Smooth muscle cell (in vitro differentiated cells): ENCODE measurements around the gene ERCC3. TPM values are rescaled to one million over a fixed set of nuclear protein-coding genes. Genes with fewer than 3 reads are reported as not detected.

Experiments
- DNase-seq: peaks from one replicate; lab custom pipeline; 2025; ENCODE audit not compliant: unreplicated experiment; lab: John Stamatoyannopoulos, UW
- H2AFZ ChIP-seq: fragments of 200-600 bp; sonication (generic); 2 replicates; pipeline ENCODE4 v1.6.0; 2016; ENCODE audit warnings: antibody characterized with exemption, low read depth, mild to moderate bottlenecking
- H3F3A ChIP-seq: fragments of 200-600 bp; sonication (generic); 2 replicates; pipeline ENCODE4 v1.6.0; 2017; ENCODE audit warnings: antibody characterized with exemption, low read depth
- H3K27ac ChIP-seq: fragments of 200-600 bp; sonication (generic); 2 replicates; pipeline ENCODE4 v1.5.1; 2016; ENCODE audit warnings: low read depth, mild to moderate bottlenecking
- H3K27me3 ChIP-seq: fragments of 200-600 bp; sonication (generic); 2 replicates; pipeline ENCODE4 v1.6.1; 2016; ENCODE audit warnings: low read depth, mild to moderate bottlenecking
- H3K36me3 ChIP-seq: fragments of 200-600 bp; sonication (generic); 2 replicates; pipeline ENCODE4 v1.5.1; 2016; ENCODE audit warnings: low read depth
- H3K4me1 ChIP-seq: fragments of 200-600 bp; sonication (generic); 2 replicates; pipeline ENCODE4 v1.5.1; 2016; ENCODE audit warnings: low read depth
- H3K4me2 ChIP-seq: fragments of 200-600 bp; sonication (generic); 2 replicates; pipeline ENCODE4 v1.6.0; 2016; ENCODE audit warnings: mild to moderate bottlenecking
- H3K4me3 ChIP-seq: fragments of 200-600 bp; sonication (generic); 2 replicates; pipeline ENCODE4 v1.5.1; 2016; ENCODE audit warnings: mild to moderate bottlenecking
- H3K79me2 ChIP-seq: fragments of 200-600 bp; sonication (generic); 2 replicates; pipeline ENCODE4 v1.6.0; 2016; ENCODE audit warnings: low read depth, mild to moderate bottlenecking
- H3K9ac ChIP-seq: fragments of 200-600 bp; sonication (generic); 2 replicates; pipeline ENCODE4 v1.6.0; 2016; ENCODE audit warnings: low read depth
- H3K9me3 ChIP-seq: fragments of 200-600 bp; sonication (generic); replicated peaks from 2 replicates; pipeline ENCODE4 v1.5.1; 2016; ENCODE audit warnings: low read depth
- H4K20me1 ChIP-seq: fragments of 200-600 bp; sonication (generic); 2 replicates; pipeline ENCODE4 v1.6.0; 2016; ENCODE audit warnings: low read depth
- WGBS: methylation state at CpG from one replicate; pipeline ENCODE4 v1.1.7; 2016; ENCODE audit warnings: low lambda C conversion rate; 5-methylcytosine and 5-hydroxymethylcytosine counted together
- polyA plus RNA-seq: library from polyadenylated mRNA; unstranded; fragments of >200 nt; fragmentation: Nextera tagmentation; extraction: Ambion mirVana; gene quantifications from 2 replicates; pipeline ENCODE4 v1.2.1, GENCODE V29; 2016
- total RNA-seq: library from RNA; depleted of rRNA; stranded (reverse); fragments of >200 nt; gene quantifications from 2 replicates; pipeline ENCODE4 v1.2.3, GENCODE V29; 2014
- TF ChIP-seq, protein P1 (sequence below): fragments of 200-600 bp; sonication (generic); IDR thresholded peaks from 2 replicates; pipeline ENCODE4 v1.5.1; 2017; ENCODE audit warnings: borderline replicate concordance, mild to moderate bottlenecking, antibody characterized with exemption; ENCODE audit not compliant: insufficient read depth, poor library complexity, severe bottlenecking

Gene ERCC3
- total and polyA plus RNA-seq, 2 experiments from 2014 or later, result 30.9 to 44.3 TPM

- H3K36me3 ChIP-seq, result peaks cover 15% of the 10 kb centered on the region
- no peaks in the 10 kb centered on the region for H3K79me2 ChIP-seq
- TF ChIP-seq, protein P1, sequence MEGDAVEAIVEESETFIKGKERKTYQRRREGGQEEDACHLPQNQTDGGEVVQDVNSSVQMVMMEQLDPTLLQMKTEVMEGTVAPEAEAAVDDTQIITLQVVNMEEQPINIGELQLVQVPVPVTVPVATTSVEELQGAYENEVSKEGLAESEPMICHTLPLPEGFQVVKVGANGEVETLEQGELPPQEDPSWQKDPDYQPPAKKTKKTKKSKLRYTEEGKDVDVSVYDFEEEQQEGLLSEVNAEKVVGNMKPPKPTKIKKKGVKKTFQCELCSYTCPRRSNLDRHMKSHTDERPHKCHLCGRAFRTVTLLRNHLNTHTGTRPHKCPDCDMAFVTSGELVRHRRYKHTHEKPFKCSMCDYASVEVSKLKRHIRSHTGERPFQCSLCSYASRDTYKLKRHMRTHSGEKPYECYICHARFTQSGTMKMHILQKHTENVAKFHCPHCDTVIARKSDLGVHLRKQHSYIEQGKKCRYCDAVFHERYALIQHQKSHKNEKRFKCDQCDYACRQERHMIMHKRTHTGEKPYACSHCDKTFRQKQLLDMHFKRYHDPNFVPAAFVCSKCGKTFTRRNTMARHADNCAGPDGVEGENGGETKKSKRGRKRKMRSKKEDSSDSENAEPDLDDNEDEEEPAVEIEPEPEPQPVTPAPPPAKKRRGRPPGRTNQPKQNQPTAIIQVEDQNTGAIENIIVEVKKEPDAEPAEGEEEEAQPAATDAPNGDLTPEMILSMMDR, result no peak
- H3K27me3 ChIP-seq, result no peaks in the 10 kb centered on the region
- no peaks in the 10 kb centered on the region for H3K4me1 ChIP-seq
- no peak overlapping the region for H3K9ac ChIP-seq
- 100% methylated on average over 2 of the region's 2 CpGs for WGBS
- H3K4me3 ChIP-seq, result no peak overlapping the region
- H3K27ac ChIP-seq, result no peak overlapping the region
- no peak overlapping the region for H2AFZ ChIP-seq
- H4K20me1 ChIP-seq, result peaks cover 14% of the 10 kb centered on the region
- DNase-seq, result no peak
- H3K9me3 ChIP-seq, result no peaks in the 10 kb centered on the region
- no peak overlapping the region for H3K4me2 ChIP-seq
- H3F3A ChIP-seq, result no peaks in the 10 kb centered on the region
Measured at GRCh38 chr2:127277028-127277427, 16.9 kb downstream of the ERCC3 start.

GRCh38 chr2:127275789-127276188, 18.2 kb downstream of the ERCC3 start:
- WGBS, result 92% methylated on average over 9 of the region's 9 CpGs
- H3K27me3 ChIP-seq, result no peaks in the 10 kb centered on the region
- peaks cover 2% of the 10 kb centered on the region for H4K20me1 ChIP-seq
- no peaks in the 10 kb centered on the region for H3K79me2 ChIP-seq
- DNase-seq, result no peak
- TF ChIP-seq, protein P1, result no peak
- H3K4me2 ChIP-seq, result no peak overlapping the region
- H3K9me3 ChIP-seq, result no peaks in the 10 kb centered on the region
- H3K4me1 ChIP-seq, result no peaks in the 10 kb centered on the region
- H2AFZ ChIP-seq, result no peak overlapping the region
- no peaks in the 10 kb centered on the region for H3F3A ChIP-seq
- H3K36me3 ChIP-seq, result peaks cover 20% of the 10 kb centered on the region
- H3K4me3 ChIP-seq, result no peak overlapping the region
- no peak overlapping the region for H3K27ac ChIP-seq
- H3K9ac ChIP-seq, result no peak overlapping the region

DNA sequence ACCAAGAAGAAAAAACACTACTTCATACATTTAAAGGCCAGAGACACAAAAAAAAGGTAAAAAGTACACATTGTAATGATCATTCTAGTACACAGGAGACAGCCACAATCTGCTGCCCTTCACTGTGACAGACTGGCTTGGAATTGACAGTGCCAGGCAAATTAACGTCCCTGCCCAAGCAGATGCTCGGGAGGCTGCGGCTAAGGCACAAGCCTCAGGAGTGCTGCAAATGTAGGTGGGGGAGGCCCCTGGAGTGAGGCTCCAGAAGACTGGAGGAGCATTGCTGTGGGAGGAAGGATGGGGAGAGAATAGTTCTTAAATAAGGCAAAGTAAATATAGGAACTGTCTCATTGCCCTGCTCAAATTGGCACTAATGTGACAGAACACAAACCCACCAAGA, 18.6 kb downstream of the ERCC3 start:
- H3F3A ChIP-seq, result no peaks in the 10 kb centered on the region
- no peaks in the 10 kb centered on the region for H3K4me1 ChIP-seq
- DNase-seq, result no peak
- H3K4me2 ChIP-seq, result no peak overlapping the region
- H3K27me3 ChIP-seq, result no peaks in the 10 kb centered on the region
- TF ChIP-seq, protein P1, result no peak
- no peaks in the 10 kb centered on the region for H3K9me3 ChIP-seq
- no peak overlapping the region for H2AFZ ChIP-seq
- H3K9ac ChIP-seq, result no peak overlapping the region
- peaks cover 24% of the 10 kb centered on the region for H3K36me3 ChIP-seq
- WGBS, result 91% methylated on average over 3 of the region's 3 CpGs
- no peak overlapping the region for H3K4me3 ChIP-seq
- no peak overlapping the region for H3K27ac ChIP-seq
- no peaks in the 10 kb centered on the region for H4K20me1 ChIP-seq
- H3K79me2 ChIP-seq, result no peaks in the 10 kb centered on the region

DNA sequence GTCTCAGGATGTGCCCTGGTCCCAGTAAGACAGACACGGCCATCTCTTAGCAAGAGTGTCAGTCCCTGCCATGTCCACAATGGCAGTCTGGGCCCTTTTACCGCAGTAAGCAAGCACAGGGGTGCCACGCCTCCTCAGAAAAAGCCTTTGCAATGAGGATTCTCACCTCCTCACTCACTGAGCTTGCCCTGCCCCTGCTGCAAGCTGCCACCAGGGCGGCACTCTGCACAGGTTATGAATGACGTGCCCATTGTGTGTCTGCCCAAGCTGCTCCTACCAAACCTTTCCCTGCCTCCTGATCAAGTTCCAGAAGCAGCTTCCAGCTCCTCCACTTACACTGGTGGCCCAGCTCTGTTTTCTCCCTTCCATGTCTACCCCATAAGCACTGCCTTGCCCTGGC, 23.3 kb downstream of the ERCC3 start:
- Histone ChIP-seq H4K20me1 (no peaks in the 10 kb centered on the region), H3K4me2 (no peak overlapping the region), H3F3A (no peaks in the 10 kb centered on the region), H3K27me3 (no peaks in the 10 kb centered on the region), H2AFZ (no peak overlapping the region), H3K9me3 (no peaks in the 10 kb centered on the region), H3K27ac (no peak overlapping the region), H3K9ac (no peak overlapping the region), H3K4me3 (no peak overlapping the region), H3K36me3 (peaks cover 39% of the 10 kb centered on the region), H3K4me1 (no peaks in the 10 kb centered on the region), H3K79me2 (no peaks in the 10 kb centered on the region)
- TF ChIP-seq, protein P1, result no peak
- DNase-seq, result no peak
- over 99% methylated on average over 5 of the region's 5 CpGs for WGBS
